PC-3 (cell line): ENCODE measurements around the gene BAMBI. TPM values are rescaled to one million over a fixed set of nuclear protein-coding genes. Genes with fewer than 3 reads are reported as not detected.

Experiments used
- ATAC-seq: fragments of 200-7000 bp; cut with Tn5 transposase; 2 replicates; pipeline ENCODE4 v1.9.1; 2020; ENCODE audit warnings: mild to moderate bottlenecking, moderate library complexity
- BruUV-seq: library from RNA; stranded (reverse); fragments of 400-500 nt; replicated peaks from 2 replicates; lab custom pipeline; 2021; lab: Mats Ljungman, UMichigan
- CTCF ChIA-PET: fragments of 300-600 bp; sonication (Branson Sonifier 250); formaldehyde crosslinking; loops from one replicate; lab custom pipeline; 2022; ENCODE audit warnings: antibody characterized with exemption; lab: Charles Lee
- POLR2A ChIA-PET: fragments of 300-600 bp; sonication (Branson Sonifier 250); formaldehyde crosslinking; loops from one replicate; lab custom pipeline; 2022; ENCODE audit warnings: antibody characterized with exemption; ENCODE audit not compliant: unreplicated experiment; lab: Charles Lee
- DNase-seq: peaks from one replicate; pipeline ENCODE4 v3.0.0-alpha.2; 2015
- H2AFZ ChIP-seq: fragments of 300-600 bp; sonication (generic); 2 replicates; pipeline ENCODE4 v1.6.0; 2016; ENCODE audit warnings: antibody characterized with exemption, low read length
- H3F3A ChIP-seq: fragments of 300-600 bp; sonication (generic); one replicate; pipeline ENCODE4 v1.6.0; 2017; ENCODE audit warnings: antibody characterized with exemption, low read length, control low read depth, mild to moderate bottlenecking; ENCODE audit not compliant: unreplicated experiment
- H3K27ac ChIP-seq: fragments of 300-600 bp; sonication (generic); 2 replicates; pipeline ENCODE4 v1.5.1; 2016; ENCODE audit warnings: mild to moderate bottlenecking, low read length
- H3K27me3 ChIP-seq: fragments of 300-600 bp; sonication (generic); 2 replicates; pipeline ENCODE4 v1.6.1; 2016; ENCODE audit warnings: low read length, mixed read lengths
- H3K36me3 ChIP-seq: fragments of 300-600 bp; sonication (generic); 2 replicates; pipeline ENCODE4 v1.6.1; 2016; ENCODE audit warnings: low read depth, mixed run types, low read length, mixed read lengths
- H3K4me1 ChIP-seq: fragments of 300-600 bp; sonication (generic); 2 replicates; pipeline ENCODE4 v1.5.1; 2016; ENCODE audit warnings: low read length; ENCODE audit not compliant: insufficient read depth
- H3K4me2 ChIP-seq: fragments of 300-600 bp; sonication (generic); 2 replicates; pipeline ENCODE4 v1.6.0; 2016; ENCODE audit warnings: low read length
- H3K4me3 ChIP-seq: fragments of 300-600 bp; sonication (generic); 2 replicates; pipeline ENCODE4 v1.5.1; 2016; ENCODE audit warnings: mild to moderate bottlenecking, low read length, mixed read lengths
- H3K79me2 ChIP-seq: fragments of 300-600 bp; sonication (generic); 2 replicates; pipeline ENCODE4 v1.6.1; 2017; ENCODE audit warnings: low read length, mixed read lengths
- H3K9ac ChIP-seq: fragments of 300-600 bp; sonication (generic); 2 replicates; pipeline ENCODE4 v1.6.0; 2016; ENCODE audit warnings: mild to moderate bottlenecking, low read length
- H3K9me2 ChIP-seq: fragments of 300-600 bp; sonication (generic); replicated peaks from 2 replicates; pipeline ENCODE4 v1.6.1; 2016; ENCODE audit warnings: mixed run types, low read length, mixed read lengths
- H3K9me3 ChIP-seq: fragments of 300-600 bp; sonication (generic); 2 replicates; pipeline ENCODE4 v1.6.1; 2016; ENCODE audit warnings: low read length, mixed read lengths
- H4K20me1 ChIP-seq: fragments of 300-600 bp; sonication (generic); 2 replicates; pipeline ENCODE4 v1.6.1; 2016; ENCODE audit warnings: low read length, mixed read lengths
- EZH2 ChIP-seq: fragments of 300-600 bp; sonication (generic); IDR thresholded peaks from one replicate; pipeline ENCODE4 v1.6.1; 2017; ENCODE audit warnings: antibody characterized with exemption, mild to moderate bottlenecking, low read length; ENCODE audit not compliant: unreplicated experiment
- EZH2phosphoT487 ChIP-seq: fragments of 300-600 bp; sonication (generic); IDR thresholded peaks from 2 replicates; pipeline ENCODE4 v1.6.1; 2018; ENCODE audit warnings: mild to moderate bottlenecking, antibody characterized with exemption, low read length, borderline replicate concordance
- intact Hi-C: fragments of 100-400 bp; cut with micrococcal nuclease; formaldehyde crosslinking; loops from 2 replicates; pipeline ENCODE4 v1.9.0; 2023
- total RNA-seq: library from RNA; depleted of rRNA; stranded (reverse); fragments of >200 nt; gene quantifications from 2 replicates; pipeline ENCODE4 v1.2.3, GENCODE V29; 2014
- TF ChIP-seq, protein P1 (sequence below): fragments of 300-600 bp; sonication (generic); conservative IDR thresholded peaks from 2 replicates; pipeline ENCODE4 v1.5.1; 2017; ENCODE audit warnings: antibody characterized with exemption, low read depth, mild to moderate bottlenecking, low read length

Gene BAMBI
- total RNA-seq, 1 experiment from 2014 or later, result 9.6 TPM

DNA sequence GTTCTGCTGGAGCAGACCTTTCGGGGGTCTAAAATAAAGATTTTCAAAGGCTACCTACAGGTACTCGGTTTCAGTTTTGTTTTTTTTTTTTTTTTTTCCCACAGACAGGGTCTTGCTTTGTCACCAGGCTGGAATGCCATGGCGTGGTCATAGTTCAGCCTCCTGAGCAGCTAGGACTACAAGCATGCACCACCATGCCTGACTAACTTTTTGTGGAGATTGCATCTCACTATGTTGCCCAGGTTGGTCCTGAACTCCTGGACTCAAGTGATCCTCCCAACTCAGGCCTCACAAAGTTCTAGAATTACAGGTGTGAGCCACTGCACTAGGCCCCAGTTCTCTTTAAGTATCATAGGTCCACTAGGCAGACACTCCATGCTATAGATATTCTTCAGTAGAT, 34.5 kb downstream of the BAMBI start:
- Histone ChIP-seq H3K36me3 (no peaks in the 10 kb centered on the region), H3K4me3 (no peak overlapping the region), H3K27ac (no peak overlapping the region), H3K9me2 (no peaks in the 10 kb centered on the region), H4K20me1 (no peaks in the 10 kb centered on the region), H2AFZ (no peak overlapping the region), H3K4me1 (no peaks in the 10 kb centered on the region), H3K4me2 (no peak overlapping the region), H3K79me2 (no peaks in the 10 kb centered on the region), H3K9ac (no peak overlapping the region), H3F3A (no peaks in the 10 kb centered on the region), H3K27me3 (no peaks in the 10 kb centered on the region), H3K9me3 (no peaks in the 10 kb centered on the region)
- DNase-seq, result no peak
- TF ChIP-seq EZH2, result no peak
- TF ChIP-seq, protein P1, sequence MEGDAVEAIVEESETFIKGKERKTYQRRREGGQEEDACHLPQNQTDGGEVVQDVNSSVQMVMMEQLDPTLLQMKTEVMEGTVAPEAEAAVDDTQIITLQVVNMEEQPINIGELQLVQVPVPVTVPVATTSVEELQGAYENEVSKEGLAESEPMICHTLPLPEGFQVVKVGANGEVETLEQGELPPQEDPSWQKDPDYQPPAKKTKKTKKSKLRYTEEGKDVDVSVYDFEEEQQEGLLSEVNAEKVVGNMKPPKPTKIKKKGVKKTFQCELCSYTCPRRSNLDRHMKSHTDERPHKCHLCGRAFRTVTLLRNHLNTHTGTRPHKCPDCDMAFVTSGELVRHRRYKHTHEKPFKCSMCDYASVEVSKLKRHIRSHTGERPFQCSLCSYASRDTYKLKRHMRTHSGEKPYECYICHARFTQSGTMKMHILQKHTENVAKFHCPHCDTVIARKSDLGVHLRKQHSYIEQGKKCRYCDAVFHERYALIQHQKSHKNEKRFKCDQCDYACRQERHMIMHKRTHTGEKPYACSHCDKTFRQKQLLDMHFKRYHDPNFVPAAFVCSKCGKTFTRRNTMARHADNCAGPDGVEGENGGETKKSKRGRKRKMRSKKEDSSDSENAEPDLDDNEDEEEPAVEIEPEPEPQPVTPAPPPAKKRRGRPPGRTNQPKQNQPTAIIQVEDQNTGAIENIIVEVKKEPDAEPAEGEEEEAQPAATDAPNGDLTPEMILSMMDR, result no peak
- TF ChIP-seq EZH2phosphoT487, result no peak
- no peak for ATAC-seq
- POLR2A ChIA-PET, result no interaction called here
- BruUV-seq, result no TSS peak
- intact Hi-C loops, result no loop called here
- CTCF ChIA-PET, result no interaction called here

DNA sequence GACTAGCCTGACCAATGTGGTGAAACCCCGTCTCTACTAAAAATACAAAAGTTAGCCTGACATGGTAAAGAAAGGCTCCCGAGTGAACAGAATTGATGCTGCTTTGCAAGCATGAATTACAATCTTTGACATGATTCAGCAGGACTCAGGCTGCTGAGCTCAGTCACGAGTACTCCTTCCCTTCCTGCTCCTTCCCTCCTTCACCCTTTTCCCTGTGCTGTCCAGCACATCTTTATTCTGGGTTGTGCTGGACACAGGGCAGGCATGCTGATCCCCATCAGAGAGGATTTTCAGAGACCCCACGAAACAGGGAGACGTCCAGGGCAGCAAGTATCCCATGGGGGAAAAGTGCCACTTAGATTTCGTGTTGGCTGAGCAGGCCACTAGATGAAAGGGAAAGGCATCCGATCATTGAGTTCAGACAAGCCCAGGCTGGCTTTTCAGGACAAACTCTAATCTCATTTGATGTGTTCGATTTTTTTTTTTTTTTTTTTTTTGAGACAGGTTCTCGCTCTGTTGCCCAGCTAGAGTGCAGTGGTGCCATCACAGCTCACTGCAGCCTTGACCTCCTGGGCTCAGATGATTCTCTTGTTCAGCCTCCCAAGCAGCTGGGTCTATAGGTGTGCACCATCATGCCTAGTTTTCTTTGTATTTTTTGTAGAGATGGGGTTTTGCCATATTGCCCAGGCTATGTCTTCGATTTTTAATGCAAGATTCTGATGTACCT, 36.5 kb downstream of the BAMBI start:
- Histone ChIP-seq H3K4me2 (no peak overlapping the region), H3K36me3 (no peaks in the 10 kb centered on the region), H4K20me1 (no peaks in the 10 kb centered on the region), H3K4me3 (no peak overlapping the region), H3F3A (no peaks in the 10 kb centered on the region), H3K27me3 (no peaks in the 10 kb centered on the region), H3K27ac (no peak overlapping the region), H3K9ac (no peak overlapping the region), H3K9me3 (no peaks in the 10 kb centered on the region), H3K9me2 (no peaks in the 10 kb centered on the region), H2AFZ (no peak overlapping the region), H3K79me2 (no peaks in the 10 kb centered on the region), H3K4me1 (no peaks in the 10 kb centered on the region)
- TF ChIP-seq EZH2phosphoT487 (no peak), EZH2 (no peak)
- TF ChIP-seq, protein P1, result no peak
- POLR2A ChIA-PET, result no interaction called here
- CTCF ChIA-PET, result interaction anchor here (0.6 kb wide), 1 partner anchor 24 kb away, joined by 3 read pairs; no protein-coding TSS in a partner anchor
- BruUV-seq, result no TSS peak
- no peak for DNase-seq
- ATAC-seq, result no peak
- intact Hi-C loops, result no loop called here

DNA sequence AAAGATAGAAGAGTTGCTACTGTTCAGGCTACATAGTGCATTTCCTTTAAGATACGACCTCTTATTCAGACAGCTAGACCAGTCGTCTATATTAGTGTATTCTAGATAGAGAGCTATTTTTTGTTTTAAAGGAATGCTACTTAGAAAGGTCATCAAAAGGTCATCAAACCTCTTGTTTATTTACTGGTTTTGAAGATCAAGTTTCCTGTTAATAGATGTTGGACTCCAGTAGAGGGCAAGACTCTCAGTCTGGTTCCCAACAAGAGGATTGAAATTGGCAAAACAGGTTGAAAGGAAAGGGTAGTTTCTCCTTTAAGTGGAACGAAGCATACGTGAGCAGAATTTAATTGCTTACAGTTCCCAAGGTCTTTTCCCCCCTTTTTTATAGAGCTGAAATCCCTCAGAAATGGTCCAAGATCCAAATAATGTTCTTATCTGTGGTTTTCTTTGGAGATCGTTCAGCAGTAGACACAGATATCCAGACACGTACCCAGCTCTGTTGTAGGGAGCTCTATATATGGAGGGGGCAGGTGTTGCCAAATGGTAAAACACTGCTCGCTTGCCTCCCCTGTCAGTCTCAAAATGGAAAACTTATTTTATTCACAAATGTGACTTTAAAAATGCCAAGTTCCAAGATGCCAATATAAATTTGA, 37.2 kb downstream of the BAMBI start:
- no peaks in the 10 kb centered on the region for H4K20me1 ChIP-seq
- POLR2A ChIA-PET, result no interaction called here
- intact Hi-C loops, result no loop called here
- H3K9me3 ChIP-seq, result no peaks in the 10 kb centered on the region
- CTCF ChIA-PET, result interaction anchor here (0.6 kb wide), 1 partner anchor 23 kb away, joined by 3 read pairs; no protein-coding TSS in a partner anchor
- H3K4me3 ChIP-seq, result no peak overlapping the region
- H3K79me2 ChIP-seq, result no peaks in the 10 kb centered on the region
- no peak overlapping the region for H2AFZ ChIP-seq
- BruUV-seq, result no TSS peak
- TF ChIP-seq EZH2phosphoT487 (no peak), EZH2 (no peak)
- TF ChIP-seq, protein P1, result no peak
- no peak overlapping the region for H3K4me2 ChIP-seq
- H3K9ac ChIP-seq, result no peak overlapping the region
- ATAC-seq (no peak), DNase-seq (no peak)
- no peak overlapping the region for H3K27ac ChIP-seq
- peaks cover 3% of the 10 kb centered on the region; the same call in 1 of the 2 replicates for H3K4me1 ChIP-seq
- no peaks in the 10 kb centered on the region for H3F3A ChIP-seq
- H3K27me3 ChIP-seq, result no peaks in the 10 kb centered on the region
- H3K36me3 ChIP-seq, result no peaks in the 10 kb centered on the region
- H3K9me2 ChIP-seq, result no peaks in the 10 kb centered on the region
